Keratinocyte (primary cell): Measurements from ENCODE around the gene SKP1. TPM values are rescaled to one million over a fixed set of nuclear protein-coding genes. Genes with fewer than 3 reads are reported as not detected.

Experiments used
- DNase-seq: peaks from one replicate; pipeline ENCODE4 v3.0.0-alpha.2; 2011; ENCODE audit warnings: low read depth, missing footprints, low spot score
- FAIRE-seq: peaks from 2 replicates; lab custom pipeline; 2011; peaks lifted over from hg19 to GRCh38; lab: Jason Lieb, UNC
- H2AFZ ChIP-seq: 2 replicates; pipeline ENCODE4 v1.6.0; 2012; ENCODE audit warnings: low read length, control low read depth, inconsistent platforms; ENCODE audit not compliant: control insufficient read depth
- H3K27ac ChIP-seq: 2 replicates; pipeline ENCODE4 v1.5.1; 2011; ENCODE audit warnings: low read length; ENCODE audit not compliant: control insufficient read depth, insufficient read depth
- H3K27me3 ChIP-seq: 3 replicates; pipeline ENCODE4 v1.6.0; 2011; ENCODE audit warnings: low read length; ENCODE audit not compliant: control insufficient read depth, insufficient read depth; ENCODE audit errors: extremely low read depth
- H3K36me3 ChIP-seq, 2 experiments: 2 replicates in 1 of 2; 3 replicates in 1 of 2; pipeline ENCODE4 v1.5.1; 2011; ENCODE audit warnings: low read length in 2 of 2, mild to moderate bottlenecking in 1 of 2; ENCODE audit not compliant: control insufficient read depth in 2 of 2, insufficient read depth in 2 of 2; ENCODE audit errors: extremely low read depth in 1 of 2
- H3K4me1 ChIP-seq: 3 replicates; pipeline ENCODE4 v1.5.1; 2011; ENCODE audit warnings: low read length; ENCODE audit not compliant: control insufficient read depth, insufficient read depth; ENCODE audit errors: extremely low read depth
- H3K4me2 ChIP-seq: 3 replicates; pipeline ENCODE4 v1.6.0; 2011; ENCODE audit warnings: low read depth, low read length; ENCODE audit not compliant: control insufficient read depth, insufficient read depth; ENCODE audit errors: extremely low read depth
- H3K4me3 ChIP-seq, 3 experiments: fragments of 200-600 bp in 1 of 3; sonication (generic) in 1 of 3; 2 replicates in 2 of 3; 3 replicates in 1 of 3; pipeline ENCODE4 v1.5.1; 2011 to 2016; ENCODE audit warnings: low read length in 3 of 3, mild to moderate bottlenecking in 3 of 3, control low read depth in 2 of 3, inconsistent platforms in 1 of 3, low read depth in 1 of 3, mixed read lengths in 1 of 3, mixed run types in 1 of 3, moderate library complexity in 1 of 3; ENCODE audit not compliant: control insufficient read depth in 2 of 3, insufficient read depth in 2 of 3; ENCODE audit errors: extremely low read depth in 1 of 3
- H3K79me2 ChIP-seq: 2 replicates; pipeline ENCODE4 v1.6.0; 2012; ENCODE audit warnings: low read length; ENCODE audit not compliant: control insufficient read depth, insufficient read depth
- H3K9ac ChIP-seq: 3 replicates; pipeline ENCODE4 v1.6.0; 2011; ENCODE audit warnings: low read length; ENCODE audit not compliant: control insufficient read depth, insufficient read depth; ENCODE audit errors: extremely low read depth
- H3K9me1 ChIP-seq: 3 replicates; pipeline ENCODE4 v1.6.0; 2011; ENCODE audit warnings: low read length; ENCODE audit not compliant: control insufficient read depth, insufficient read depth; ENCODE audit errors: extremely low read depth
- H3K9me3 ChIP-seq: 2 replicates; pipeline ENCODE4 v1.5.1; 2012; ENCODE audit warnings: low read depth, low read length; ENCODE audit not compliant: control insufficient read depth
- H4K20me1 ChIP-seq: 3 replicates; pipeline ENCODE4 v1.6.0; 2011; ENCODE audit warnings: low read length; ENCODE audit not compliant: control insufficient read depth, insufficient read depth; ENCODE audit errors: extremely low read depth
- CTCF ChIP-seq, 3 experiments: IDR thresholded peaks in 1 of 3; conservative IDR thresholded peaks in 1 of 3; optimal IDR thresholded peaks in 1 of 3; 2 replicates in 2 of 3; 3 replicates in 1 of 3; pipeline versions ENCODE3 to v1.5.1; 2011; ENCODE audit warnings: low read length in 3 of 3, mild to moderate bottlenecking in 3 of 3, moderate library complexity in 2 of 3, control low read depth in 1 of 3, inconsistent platforms in 1 of 3; ENCODE audit not compliant: insufficient read depth in 2 of 3; ENCODE audit errors: extremely low read depth in 1 of 3
- EZH2 ChIP-seq: IDR thresholded peaks from one replicate; pipeline ENCODE4 v1.6.1; 2012; ENCODE audit warnings: inconsistent platforms, mild to moderate bottlenecking, low read length, moderate library complexity
- dilution Hi-C: fragments of 300-500 bp; cut with MboI; formaldehyde crosslinking; loops from one replicate; pipeline ENCODE4 v1.7.0; 2020; ENCODE audit warnings: low sequenced_read_pairs; ENCODE audit not compliant: extremely low pct_ligation_motif_present
- polyA plus RNA-seq, 5 experiments: library from polyadenylated mRNA; depleted of rRNA in 3 of 5; stranded (reverse) in 3 of 5; stranded (forward) in 1 of 5; unstranded in 1 of 5; fragments of >200 nt; gene quantifications; 1 replicate in 1 of 5; 2 replicates in 3 of 5; 3 replicates in 1 of 5; pipeline versions ENCODE4 v1.2.1 to v1.2.3, GENCODE V29; 2011 to 2012; ENCODE audit warnings: missing spikeins in 2 of 5, low read depth in 1 of 5, low replicate concordance in 1 of 5

Gene SKP1
- polyA plus RNA-seq, 1 donor (not counting 4 experiments of a cell fraction or from before 2014, with no cell fraction given) = 444 TPM

GRCh38 chr5:134142052-134142451 lies 34.7 kb downstream of the SKP1 start:
- no peaks in the 10 kb centered on the region for H3K9me3 ChIP-seq
- TF ChIP-seq CTCF (optimal IDR thresholded peaks at IDR 0.05 in 1 of 3, IDR thresholded peaks at IDR 0.05 in 1 of 3, conservative IDR thresholded peaks at IDR 0.05 in 1 of 3; ENCODE audit: extremely low read depth in 1 of 3, insufficient read depth in 2 of 3, low read length in 3 of 3) (no peak), EZH2 (no peak)
- no peak overlapping the region for H3K4me2 ChIP-seq
- peaks cover 24% of the 10 kb centered on the region for H3K4me1 ChIP-seq
- H2AFZ ChIP-seq = no peak overlapping the region
- dilution Hi-C loops = no loop called here
- peaks cover 5% of the 10 kb centered on the region for H3K9me1 ChIP-seq
- H3K9ac ChIP-seq = no peak overlapping the region
- no peaks in the 10 kb centered on the region for H3K27me3 ChIP-seq
- FAIRE-seq = no peak
- no peak for DNase-seq
- peaks cover 4% of the 10 kb centered on the region for H3K79me2 ChIP-seq
- H3K4me3 ChIP-seq = no peak overlapping the region
- H3K36me3 ChIP-seq = peaks cover 29 to 32% of the 10 kb centered on the region in 2 experiments
- peaks cover 49% of the 10 kb centered on the region for H4K20me1 ChIP-seq
- H3K27ac ChIP-seq = no peak overlapping the region

- dilution Hi-C loops = no loop called here
- no peak for DNase-seq
- FAIRE-seq = no peak
These were observed 35.3 kb downstream of the SKP1 start for GRCh38 chr5:134141331-134142050.

More at GRCh38 chr5:134141331-134142050, 35.3 kb downstream of the SKP1 start:
- peaks cover 33% of the 10 kb centered on the region in 2 experiments for H3K36me3 ChIP-seq
- H3K27ac ChIP-seq = no peak overlapping the region
- no peaks in the 10 kb centered on the region for H3K27me3 ChIP-seq
- no peak for TF ChIP-seq EZH2
- TF ChIP-seq CTCF (optimal IDR thresholded peaks at IDR 0.05 in 1 of 3, IDR thresholded peaks at IDR 0.05 in 1 of 3, conservative IDR thresholded peaks at IDR 0.05 in 1 of 3; ENCODE audit: extremely low read depth in 1 of 3, insufficient read depth in 2 of 3, low read length in 3 of 3) = peak in 1 of 3 experiments; percentile 35
- H3K9ac ChIP-seq = no peak overlapping the region
- H3K9me1 ChIP-seq = peaks cover 5% of the 10 kb centered on the region
- no peak overlapping the region for H3K4me2 ChIP-seq
- H3K79me2 ChIP-seq = peaks cover 4% of the 10 kb centered on the region
- no peaks in the 10 kb centered on the region for H3K9me3 ChIP-seq
- no peak overlapping the region for H2AFZ ChIP-seq
- peaks cover 24% of the 10 kb centered on the region for H3K4me1 ChIP-seq
- no peak overlapping the region for H3K4me3 ChIP-seq
- peaks cover 46% of the 10 kb centered on the region for H4K20me1 ChIP-seq
